Vagina (tissue), 2 donors: ENCODE data around the gene ABCA2. TPM values are rescaled to one million over a fixed set of nuclear protein-coding genes. Genes with fewer than 3 reads are reported as not detected.

Source experiments
- DNase-seq, 2 donors: peaks; one replicate each; pipeline ENCODE4 v3.0.0-alpha.2; 2017; ENCODE audit errors: extremely low spot score in 2 of 2
- H3K27ac ChIP-seq: fragments of 200-600 bp; sonication (generic); one replicate; pipeline ENCODE4 v1.5.1; 2019
- H3K27me3 ChIP-seq: fragments of 200-600 bp; sonication (generic); one replicate; pipeline ENCODE4 v1.5.1; 2019
- H3K36me3 ChIP-seq, 2 donors: fragments of 200-600 bp; sonication (generic); one replicate each; pipeline ENCODE4 v1.5.1; 2017 to 2019
- H3K4me1 ChIP-seq: fragments of 200-600 bp; sonication (generic); one replicate; pipeline ENCODE4 v1.5.1; 2019
- H3K4me3 ChIP-seq, 2 donors: fragments of 200-600 bp; sonication (generic); 1 replicate in 1 of 2; 2 replicates in 1 of 2; pipeline ENCODE4 v1.5.1; 2016 to 2019
- H3K9me3 ChIP-seq: fragments of 200-600 bp; sonication (generic); one replicate; pipeline ENCODE4 v1.5.1; 2019
- CTCF ChIP-seq, 3 experiments: fragments of 450-650 bp in 2 of 3; fragments of 200-600 bp in 1 of 3; sonication (generic) in 1 of 3; IDR thresholded peaks; one replicate each; pipeline ENCODE4 v1.5.1; 2017 to 2019; ENCODE audit warnings: antibody characterized with exemption in 3 of 3, mild to moderate bottlenecking in 2 of 3, moderate library complexity in 2 of 3
- POLR2A ChIP-seq, 2 donors: fragments of 450-650 bp; IDR thresholded peaks; one replicate each; pipeline ENCODE4 v1.6.1; 2017; ENCODE audit warnings: antibody characterized with exemption in 2 of 2, mild to moderate bottlenecking in 2 of 2, moderate library complexity in 2 of 2
- POLR2AphosphoS5 ChIP-seq, 2 donors: sonication (generic); formaldehyde crosslinking; IDR thresholded peaks; one replicate each; pipeline ENCODE4 v1.9.0; 2017; ENCODE audit warnings: antibody characterized with exemption in 2 of 2, mild to moderate bottlenecking in 2 of 2, low read depth in 1 of 2; ENCODE audit not compliant: insufficient read depth in 1 of 2
- intact Hi-C: fragments of 100-400 bp; cut with DNase I; formaldehyde crosslinking; loops from one replicate; pipeline ENCODE4 v1.15.1; 2023
- total RNA-seq: library from RNA; depleted of rRNA; stranded (reverse); fragments of >200 nt; gene quantifications from one replicate; pipeline ENCODE4 v1.2.3, GENCODE V29; 2016

The ABCA2 gene
- total RNA-seq, 1 donor from 2014 or later = 44.0 TPM

GRCh38 chr9:136977223-136977622 is 50.8 kb downstream of the ABCA2 start, which contains the start of gene PTGDS:
PTGDS (plus strand) TSS chr9:136977504; CDS start chr9:136977579, 75 bp downstream.
- H3K27ac ChIP-seq = peak within 1 kb of the TSS; percentile 87
- H3K9me3 ChIP-seq = no peaks in the 10 kb centered on the region
- H3K4me3 ChIP-seq = peak within 1 kb of the TSS; percentile 49 to 59
- peaks cover 50% of the 10 kb centered on the region for H3K4me1 ChIP-seq
- no peaks in the 10 kb centered on the region for H3K27me3 ChIP-seq
- no peak for DNase-seq
- TF ChIP-seq POLR2AphosphoS5 (IDR thresholded peaks at IDR 0.05; ENCODE audit: insufficient read depth in 1 of 2, low read depth in 1 of 2) = peak; percentile 31 to 91
- TF ChIP-seq CTCF (IDR thresholded peaks at IDR 0.05) = no peak
- TF ChIP-seq POLR2A (IDR thresholded peaks at IDR 0.05) = peak in 1 of 2 donors; percentile 37
- intact Hi-C loops = no loop called here
- no peaks in the 10 kb centered on the region for H3K36me3 ChIP-seq

GRCh38 chr9:136975644-136976043 is 52.4 kb downstream of the ABCA2 start:
- Histone ChIP-seq H3K4me1 (peaks cover 43% of the 10 kb centered on the region), H3K27ac (peak overlapping the region; percentile 87)

GRCh38 chr9:136974817-136975535 is 53.1 kb downstream of the ABCA2 start:
- Histone ChIP-seq H3K27me3 (no peaks in the 10 kb centered on the region), H3K27ac (peak overlapping the region; percentile 87), H3K4me3 (no peak overlapping the region), H3K9me3 (no peaks in the 10 kb centered on the region), H3K4me1 (peaks cover 42% of the 10 kb centered on the region), H3K36me3 (no peaks in the 10 kb centered on the region)
- intact Hi-C loops = no loop called here
- TF ChIP-seq POLR2A (IDR thresholded peaks at IDR 0.05) = no peak
- peak in 1 of 2 donors; percentile 16 for TF ChIP-seq POLR2AphosphoS5 (IDR thresholded peaks at IDR 0.05; ENCODE audit: insufficient read depth in 1 of 2, low read depth in 1 of 2)
- DNase-seq = no peak

More at GRCh38 chr9:136975644-136976043, 52.4 kb downstream of the ABCA2 start:
- no peaks in the 10 kb centered on the region for H3K27me3 ChIP-seq
- no peak for DNase-seq
- no peak for TF ChIP-seq POLR2A (IDR thresholded peaks at IDR 0.05)
- TF ChIP-seq CTCF (IDR thresholded peaks at IDR 0.05) = no peak
- TF ChIP-seq POLR2AphosphoS5 (IDR thresholded peaks at IDR 0.05; ENCODE audit: insufficient read depth in 1 of 2, low read depth in 1 of 2) = no peak
- H3K9me3 ChIP-seq = no peaks in the 10 kb centered on the region
- H3K4me3 ChIP-seq = no peak overlapping the region
- H3K36me3 ChIP-seq = no peaks in the 10 kb centered on the region
- intact Hi-C loops = no loop called here

GRCh38 chr9:136973618-136974617 is 54.1 kb downstream of the ABCA2 start:
- no peak overlapping the region for H3K4me3 ChIP-seq
- DNase-seq = no peak
- no peaks in the 10 kb centered on the region for H3K9me3 ChIP-seq
- peaks cover 42% of the 10 kb centered on the region for H3K4me1 ChIP-seq
- TF ChIP-seq CTCF (IDR thresholded peaks at IDR 0.05) = no peak
- no peaks in the 10 kb centered on the region for H3K36me3 ChIP-seq
- no peaks in the 10 kb centered on the region for H3K27me3 ChIP-seq
- H3K27ac ChIP-seq = no peak overlapping the region
- intact Hi-C loops = no loop called here

GRCh38 chr9:136972743-136973142 is 55.3 kb downstream of the ABCA2 start:
- DNase-seq = no peak
- H3K4me3 ChIP-seq = no peak overlapping the region
- H3K27ac ChIP-seq = no peak overlapping the region
- no peaks in the 10 kb centered on the region for H3K36me3 ChIP-seq
- intact Hi-C loops = no loop called here
- TF ChIP-seq POLR2AphosphoS5 (IDR thresholded peaks at IDR 0.05; ENCODE audit: insufficient read depth in 1 of 2, low read depth in 1 of 2) (no peak), POLR2A (IDR thresholded peaks at IDR 0.05) (no peak), CTCF (IDR thresholded peaks at IDR 0.05) (no peak)
- H3K9me3 ChIP-seq = no peaks in the 10 kb centered on the region
- H3K27me3 ChIP-seq = no peaks in the 10 kb centered on the region
- peaks cover 35% of the 10 kb centered on the region for H3K4me1 ChIP-seq
